Nephron progenitor cell (in vitro differentiated cells): ENCODE data around the gene SREBF1.
"Not testable (repeated sequence)": the region's sequence is repeated elsewhere in the genome, so short reads cannot be mapped to it uniquely, and the experiment has no call there.

ENCODE experiments used
- DNase-seq: peaks from one replicate; pipeline ENCODE4 v3.0.0; 2021
- H3K27ac Mint-ChIP-seq: 2 replicates; pipeline ENCODE4 v1.8.0; 2021; ENCODE audit warnings: mild to moderate bottlenecking, moderate library complexity, mixed read lengths
- H3K27me3 Mint-ChIP-seq: 2 replicates; pipeline ENCODE4 v1.8.0; 2021; ENCODE audit warnings: mild to moderate bottlenecking, low read depth, mixed read lengths; ENCODE audit not compliant: poor library complexity
- H3K36me3 Mint-ChIP-seq: 2 replicates; pipeline ENCODE4 v1.8.0; 2021; ENCODE audit warnings: low read depth, mixed read lengths
- H3K4me1 Mint-ChIP-seq: 2 replicates; pipeline ENCODE4 v1.8.0; 2021; ENCODE audit warnings: mixed read lengths
- H3K4me3 Mint-ChIP-seq: 2 replicates; pipeline ENCODE4 v1.8.0; 2021; ENCODE audit warnings: mild to moderate bottlenecking, moderate library complexity, mixed read lengths
- H3K9me3 Mint-ChIP-seq: 2 replicates; pipeline ENCODE4 v1.8.0; 2021; ENCODE audit warnings: mild to moderate bottlenecking, moderate library complexity, mixed read lengths
- TF ChIP-seq, protein P1 (sequence below): fragments of 200-600 bp; sonication (generic); IDR thresholded peaks from 2 replicates; pipeline ENCODE4 v1.5.0; 2021; ENCODE audit warnings: antibody characterized with exemption

SREBF1 gene

GRCh38 chr17:17811381-17812210 is 25.2 kb downstream of the SREBF1 start:
- H3K4me3 Mint-ChIP-seq, result peak overlapping the region; percentile 65
- TF ChIP-seq, protein P1, sequence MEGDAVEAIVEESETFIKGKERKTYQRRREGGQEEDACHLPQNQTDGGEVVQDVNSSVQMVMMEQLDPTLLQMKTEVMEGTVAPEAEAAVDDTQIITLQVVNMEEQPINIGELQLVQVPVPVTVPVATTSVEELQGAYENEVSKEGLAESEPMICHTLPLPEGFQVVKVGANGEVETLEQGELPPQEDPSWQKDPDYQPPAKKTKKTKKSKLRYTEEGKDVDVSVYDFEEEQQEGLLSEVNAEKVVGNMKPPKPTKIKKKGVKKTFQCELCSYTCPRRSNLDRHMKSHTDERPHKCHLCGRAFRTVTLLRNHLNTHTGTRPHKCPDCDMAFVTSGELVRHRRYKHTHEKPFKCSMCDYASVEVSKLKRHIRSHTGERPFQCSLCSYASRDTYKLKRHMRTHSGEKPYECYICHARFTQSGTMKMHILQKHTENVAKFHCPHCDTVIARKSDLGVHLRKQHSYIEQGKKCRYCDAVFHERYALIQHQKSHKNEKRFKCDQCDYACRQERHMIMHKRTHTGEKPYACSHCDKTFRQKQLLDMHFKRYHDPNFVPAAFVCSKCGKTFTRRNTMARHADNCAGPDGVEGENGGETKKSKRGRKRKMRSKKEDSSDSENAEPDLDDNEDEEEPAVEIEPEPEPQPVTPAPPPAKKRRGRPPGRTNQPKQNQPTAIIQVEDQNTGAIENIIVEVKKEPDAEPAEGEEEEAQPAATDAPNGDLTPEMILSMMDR, result no peak
- no peaks in the 10 kb centered on the region for H3K27me3 Mint-ChIP-seq
- H3K4me1 Mint-ChIP-seq, result peaks cover 35% of the 10 kb centered on the region
- peaks cover 9% of the 10 kb centered on the region for H3K36me3 Mint-ChIP-seq
- peak; percentile 58 for DNase-seq
- H3K27ac Mint-ChIP-seq, result peak overlapping the region; percentile 83
- H3K9me3 Mint-ChIP-seq, result no peaks in the 10 kb centered on the region

DNA sequence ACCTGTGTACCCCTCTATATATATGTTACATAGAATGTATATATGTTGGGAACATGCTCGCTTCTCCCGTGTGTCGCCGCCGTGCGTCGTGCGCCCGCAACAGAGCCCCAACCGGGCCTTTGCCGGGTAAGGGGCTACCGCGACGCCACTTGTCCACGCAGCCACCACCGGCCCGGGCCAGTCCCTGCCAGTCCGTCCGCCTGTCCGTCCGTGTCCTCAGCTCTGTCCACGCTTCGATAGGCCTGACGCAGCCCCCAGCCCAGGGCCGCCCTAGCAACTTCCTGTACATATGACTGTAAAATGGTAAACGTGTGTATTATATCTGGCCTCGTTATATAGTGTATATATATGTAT is 25.9 kb downstream of the SREBF1 start:
- Mint-ChIP-seq H3K4me3 (peak overlapping the region; percentile 64), H3K4me1 (peaks cover 40% of the 10 kb centered on the region), H3K36me3 (peaks cover 14% of the 10 kb centered on the region), H3K27ac (no peak overlapping the region), H3K9me3 (no peaks in the 10 kb centered on the region), H3K27me3 (no peaks in the 10 kb centered on the region)
- DNase-seq, result peak; percentile 42
- TF ChIP-seq, protein P1, result no peak

- peak overlapping the region; percentile 98 for H3K27ac Mint-ChIP-seq
- H3K4me3 Mint-ChIP-seq, result peak overlapping the region; percentile 64
- no peaks in the 10 kb centered on the region for H3K9me3 Mint-ChIP-seq
- H3K4me1 Mint-ChIP-seq, result peaks cover 43% of the 10 kb centered on the region
- peak; percentile 74 for DNase-seq
- H3K27me3 Mint-ChIP-seq, result no peaks in the 10 kb centered on the region
- TF ChIP-seq, protein P1, result no peak
- H3K36me3 Mint-ChIP-seq, result peaks cover 20% of the 10 kb centered on the region
These were observed 26.5 kb downstream of the SREBF1 start for GRCh38 chr17:17810084-17810894.

- no peak overlapping the region for H3K4me3 Mint-ChIP-seq
These were observed 27.2 kb downstream of the SREBF1 start for GRCh38 chr17:17809531-17810083.

DNA sequence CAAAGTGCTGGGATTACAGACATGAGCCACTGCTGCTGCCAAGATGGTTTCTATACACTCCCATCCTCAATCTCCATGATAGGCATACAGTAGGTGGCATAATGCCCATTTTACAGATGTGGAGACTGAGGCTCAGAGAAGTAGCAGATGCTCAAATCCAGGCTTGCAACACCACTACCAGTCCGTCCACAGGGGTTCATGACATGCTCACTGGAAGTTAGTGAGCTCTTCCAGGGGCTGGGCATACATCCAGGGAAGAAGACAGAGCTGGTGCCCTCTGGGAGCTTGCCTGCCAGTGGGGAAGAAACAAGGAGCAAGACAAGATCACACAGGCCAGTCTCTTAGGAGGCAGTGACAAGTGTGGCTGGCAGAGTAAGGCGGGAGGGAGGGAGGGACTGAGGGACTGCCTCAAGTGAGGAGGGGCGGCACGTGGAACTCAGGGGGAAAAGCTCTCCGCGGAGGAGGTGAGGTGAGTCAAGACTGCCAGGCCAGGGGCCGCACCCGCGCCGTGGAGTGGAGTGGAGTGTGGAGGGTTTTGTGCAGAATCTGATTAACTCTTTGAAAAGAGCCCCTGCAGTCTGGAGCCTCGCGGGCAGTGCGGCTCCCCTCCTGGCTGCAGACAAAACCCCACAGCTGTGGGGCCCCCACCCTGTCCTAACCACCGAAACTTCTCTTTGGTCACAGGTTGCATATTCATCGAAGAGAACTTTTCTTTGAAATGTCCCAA is 27.9 kb downstream of the SREBF1 start:
- H3K4me3 Mint-ChIP-seq, result peak overlapping the region; percentile 63

More at GRCh38 chr17:17809531-17810083, 27.2 kb downstream of the SREBF1 start:
- peaks cover 24% of the 10 kb centered on the region for H3K36me3 Mint-ChIP-seq
- DNase-seq, result peak; percentile 83
- H3K27ac Mint-ChIP-seq, result no peak overlapping the region
- TF ChIP-seq, protein P1, result no peak
- H3K27me3 Mint-ChIP-seq, result no peaks in the 10 kb centered on the region
- peaks cover 43% of the 10 kb centered on the region for H3K4me1 Mint-ChIP-seq
- no peaks in the 10 kb centered on the region for H3K9me3 Mint-ChIP-seq

GRCh38 chr17:17808200-17808599 is 28.6 kb downstream of the SREBF1 start:
- not testable (repeated sequence) for H3K27me3 Mint-ChIP-seq, H3K4me3 Mint-ChIP-seq, DNase-seq, H3K9me3 Mint-ChIP-seq, H3K27ac Mint-ChIP-seq
- H3K4me1 Mint-ChIP-seq, result peaks cover 43% of the 10 kb centered on the region
- peaks cover 36% of the 10 kb centered on the region for H3K36me3 Mint-ChIP-seq

More for the DNA sequence above, 27.9 kb downstream of the SREBF1 start:
- no peak for DNase-seq
- peaks cover 30% of the 10 kb centered on the region for H3K36me3 Mint-ChIP-seq
- H3K27ac Mint-ChIP-seq, result no peak overlapping the region
- TF ChIP-seq, protein P1, result no peak
- no peaks in the 10 kb centered on the region for H3K9me3 Mint-ChIP-seq
- peaks cover 43% of the 10 kb centered on the region for H3K4me1 Mint-ChIP-seq
- H3K27me3 Mint-ChIP-seq, result no peaks in the 10 kb centered on the region
